Stimulated activated CD4-positive, alpha-beta T cell treated with anti-CD3 and anti-CD28 coated beads, Interleukin-4, amount 100 ng/mL, for 24 hours (primary cell): Measurements from ENCODE around the gene EFHC2.
"Not testable (repeated sequence)": the region's sequence is repeated elsewhere in the genome, so short reads cannot be mapped to it uniquely, and the experiment has no call there.

Experiments
- DNase-seq: peaks from one replicate; pipeline ENCODE4 v3.0.0-alpha.2; 2020

The EFHC2 gene

DNA sequence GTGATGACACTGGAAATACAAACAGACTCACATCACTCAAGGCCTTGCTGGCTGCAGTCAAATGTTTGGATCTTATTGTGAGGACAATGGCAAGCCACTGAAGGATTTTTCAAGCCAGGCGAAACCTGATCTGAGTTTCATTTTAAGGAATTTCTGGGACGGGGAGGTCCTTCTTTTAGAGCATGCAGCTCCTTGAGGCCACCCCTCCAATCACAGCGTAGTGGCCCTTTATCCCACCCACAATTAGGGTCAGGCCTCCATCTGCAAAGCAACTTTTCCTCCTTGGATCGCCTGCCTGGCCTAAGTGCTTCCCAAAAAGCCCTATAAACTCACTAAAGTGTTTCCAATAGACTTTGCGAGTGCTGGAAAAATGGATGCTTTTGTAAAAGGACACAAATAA is 115.5 kb downstream of the EFHC2 start:
- DNase-seq: no peak

DNA sequence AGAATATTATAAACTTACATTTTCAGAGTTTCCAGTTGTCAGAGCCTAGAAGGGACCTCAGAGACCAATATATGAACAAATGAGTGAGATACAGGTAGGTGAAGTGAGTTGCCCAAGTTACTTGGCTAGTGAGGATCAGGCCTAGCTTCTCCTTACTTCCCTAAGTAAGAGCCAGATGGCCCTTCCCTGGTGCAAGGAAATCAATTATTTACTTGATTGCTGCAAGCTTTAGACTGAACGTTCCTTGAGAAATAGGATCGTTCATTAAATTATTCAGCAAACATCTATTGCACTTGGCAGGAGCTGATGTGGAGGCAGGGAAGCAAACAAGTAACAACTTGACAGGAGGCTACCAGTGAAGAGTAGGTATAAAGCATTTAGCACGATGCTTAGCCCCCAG is 117.8 kb downstream of the EFHC2 start:
- no peak for DNase-seq

DNA sequence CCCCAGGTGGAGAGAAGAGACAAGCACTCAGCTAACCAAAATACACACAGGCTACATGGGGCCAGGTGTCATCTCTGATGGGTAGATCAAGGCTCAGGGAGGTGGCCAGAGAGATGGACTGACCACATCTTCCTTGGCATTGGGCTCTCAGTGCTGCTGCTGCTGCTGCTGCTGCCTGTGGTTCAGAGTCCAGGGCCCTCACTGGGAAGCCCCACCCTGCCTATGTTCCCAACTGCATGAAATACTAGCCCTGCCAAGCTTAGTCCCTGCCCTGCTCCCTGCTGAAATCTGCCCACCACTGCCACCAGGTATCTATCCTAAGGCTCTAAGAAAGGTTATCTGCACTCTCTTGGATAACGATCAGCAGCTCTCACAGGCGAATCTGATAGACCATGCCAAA is 118.7 kb downstream of the EFHC2 start:
- DNase-seq: no peak

DNA sequence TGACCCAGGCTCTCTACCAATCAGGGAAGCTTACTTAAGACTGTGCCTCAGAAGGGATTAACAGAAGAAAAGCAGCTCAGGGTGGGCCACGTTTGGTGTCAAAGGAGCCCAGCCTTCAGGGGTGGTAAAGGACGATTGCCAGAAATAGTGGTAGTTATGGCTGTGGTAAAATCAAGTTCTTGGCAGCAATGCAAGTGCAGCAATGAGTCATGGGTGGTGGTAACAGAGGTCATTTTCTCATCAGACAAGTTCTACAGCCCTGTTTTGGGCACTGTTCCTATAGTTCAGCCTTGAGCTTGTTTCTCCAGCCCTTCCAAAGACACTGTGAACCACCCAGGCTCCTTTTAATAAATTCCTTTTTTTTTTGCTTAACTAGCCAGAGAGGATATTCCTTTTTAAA is 120.3 kb downstream of the EFHC2 start:
- DNase-seq: no peak

DNA sequence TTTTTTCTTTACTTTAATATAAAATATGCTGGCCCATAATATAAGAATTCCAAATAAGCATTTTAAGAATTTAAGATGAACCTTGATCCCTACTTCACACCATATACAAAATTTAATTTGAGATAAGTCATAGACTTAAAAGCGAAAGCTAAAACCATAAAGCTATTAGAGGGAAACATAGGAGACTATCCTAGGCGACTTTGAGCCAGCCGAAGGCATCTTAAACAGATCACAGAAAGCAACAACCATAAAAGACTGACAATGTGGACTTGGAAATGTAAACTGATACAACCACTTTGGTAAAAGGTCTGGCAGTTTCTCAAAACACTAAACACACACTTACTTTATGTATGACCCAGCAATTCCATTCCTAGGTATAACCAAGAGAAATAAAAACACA is 125.0 kb downstream of the EFHC2 start:
- no peak for DNase-seq

DNA sequence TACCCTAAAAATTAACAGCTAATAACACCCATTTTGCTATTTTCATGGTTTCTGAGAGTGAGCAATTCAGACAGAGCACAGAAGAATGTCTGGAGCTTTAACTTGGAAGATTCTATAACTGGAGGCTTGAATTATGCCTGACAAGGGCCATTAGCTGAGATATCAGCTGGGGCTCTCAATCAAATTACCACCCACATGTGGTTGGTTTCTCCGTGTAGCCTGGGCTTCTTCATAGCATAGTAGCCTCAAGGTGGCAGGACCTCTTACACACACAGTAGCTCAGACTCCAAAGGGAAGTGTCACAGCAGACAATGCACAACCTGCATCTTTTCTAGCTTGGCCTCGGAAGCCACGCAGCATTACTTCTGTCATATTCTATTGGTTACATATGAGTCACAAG is 127.3 kb downstream of the EFHC2 start:
- no peak for DNase-seq

DNA sequence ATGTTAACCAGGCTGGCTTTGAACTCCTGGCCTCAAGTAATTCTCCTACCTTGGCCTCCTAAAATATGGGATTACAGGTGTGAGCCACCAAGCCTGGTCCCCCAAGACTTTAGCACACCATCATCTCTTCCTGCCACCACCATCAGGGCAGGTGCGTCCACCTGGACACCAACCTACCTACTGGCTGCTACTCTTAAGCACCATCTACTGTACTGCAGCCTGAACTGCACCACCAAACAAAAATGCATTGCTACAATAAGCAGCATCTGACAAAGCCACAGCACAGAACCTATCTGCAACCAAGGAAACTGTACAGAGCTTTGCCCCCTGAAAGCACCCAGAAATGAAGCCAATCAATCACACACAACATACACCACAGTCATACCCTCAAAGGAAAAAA is 139.7 kb downstream of the EFHC2 start:
- no peak for DNase-seq

DNA sequence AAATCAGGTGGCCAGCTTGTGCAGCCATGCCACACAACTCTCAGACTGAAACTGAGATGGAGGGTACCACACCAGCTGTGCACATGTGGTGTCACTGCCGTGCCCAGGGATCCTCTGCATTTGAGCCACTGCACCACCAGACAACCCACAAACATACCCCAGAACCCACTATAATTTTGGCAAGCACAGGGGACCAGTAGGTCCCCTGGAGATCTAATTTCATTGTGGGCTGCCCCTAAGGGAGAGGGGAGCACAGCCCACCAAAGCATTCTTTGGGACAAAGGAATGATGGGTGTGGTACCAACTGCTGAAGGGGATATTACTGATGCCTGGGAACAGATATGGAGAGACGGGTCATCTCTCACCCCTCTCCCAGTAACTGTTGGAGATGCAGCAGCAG is 140.9 kb downstream of the EFHC2 start:
- no peak for DNase-seq

DNA sequence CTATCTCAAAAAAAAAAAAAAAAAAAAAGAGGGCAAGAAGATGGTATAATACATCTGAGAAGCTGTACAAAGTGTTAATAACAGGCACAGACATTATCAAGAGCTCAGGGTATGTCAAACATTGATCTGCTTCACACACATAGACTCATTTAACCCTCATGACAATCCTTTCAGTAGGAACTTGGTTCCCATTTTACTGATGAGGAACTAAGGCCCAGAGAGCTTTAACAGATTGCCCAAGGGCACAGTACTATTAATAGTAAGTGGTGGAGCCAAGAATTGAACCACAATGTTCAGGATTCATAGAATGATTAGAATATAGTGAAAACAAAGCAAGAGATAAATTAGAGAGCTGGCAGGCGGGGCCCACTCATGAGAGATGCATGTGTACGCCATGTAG is 154.4 kb downstream of the EFHC2 start:
- DNase-seq: no peak

DNA sequence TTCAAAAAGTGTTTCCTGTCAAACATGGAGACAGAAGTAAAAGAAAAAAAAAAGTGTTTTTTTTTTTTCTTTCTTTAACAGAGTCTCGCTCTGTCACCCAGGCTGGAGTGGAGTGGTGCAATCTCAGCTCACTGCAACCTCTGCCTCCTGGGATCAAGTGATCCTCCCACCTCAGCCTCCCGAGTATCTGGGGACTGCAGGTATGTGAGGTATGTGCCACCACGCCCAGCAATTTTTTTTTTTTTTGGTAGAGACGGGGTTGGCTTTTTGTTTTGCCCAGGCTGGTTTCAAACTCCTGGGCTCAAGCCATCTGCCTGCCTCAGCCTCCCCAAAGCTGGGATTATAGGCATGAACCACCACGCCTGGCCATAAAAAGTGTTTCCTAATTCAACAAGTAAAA is 155.6 kb downstream of the EFHC2 start:
- DNase-seq: not testable (repeated sequence)

DNA sequence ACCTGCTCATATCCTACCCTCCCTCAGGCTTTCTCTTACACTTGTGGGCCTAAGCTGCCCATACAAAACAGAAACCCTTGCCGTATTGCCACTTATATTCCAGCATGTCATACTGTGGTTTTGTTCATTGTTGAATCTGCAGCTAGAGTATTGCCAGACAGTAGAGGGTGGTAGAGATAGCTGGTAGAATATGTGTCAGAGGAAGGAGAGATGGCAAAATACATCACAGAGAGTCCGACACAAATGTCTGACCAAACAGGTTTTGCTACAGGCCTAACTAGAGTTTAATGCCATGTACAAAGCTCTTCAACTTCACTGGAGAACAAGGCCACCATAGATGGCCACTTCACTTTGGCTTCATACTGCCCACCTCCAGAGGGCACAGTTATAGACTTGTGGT is 160.1 kb downstream of the EFHC2 start:
- no peak for DNase-seq

DNA sequence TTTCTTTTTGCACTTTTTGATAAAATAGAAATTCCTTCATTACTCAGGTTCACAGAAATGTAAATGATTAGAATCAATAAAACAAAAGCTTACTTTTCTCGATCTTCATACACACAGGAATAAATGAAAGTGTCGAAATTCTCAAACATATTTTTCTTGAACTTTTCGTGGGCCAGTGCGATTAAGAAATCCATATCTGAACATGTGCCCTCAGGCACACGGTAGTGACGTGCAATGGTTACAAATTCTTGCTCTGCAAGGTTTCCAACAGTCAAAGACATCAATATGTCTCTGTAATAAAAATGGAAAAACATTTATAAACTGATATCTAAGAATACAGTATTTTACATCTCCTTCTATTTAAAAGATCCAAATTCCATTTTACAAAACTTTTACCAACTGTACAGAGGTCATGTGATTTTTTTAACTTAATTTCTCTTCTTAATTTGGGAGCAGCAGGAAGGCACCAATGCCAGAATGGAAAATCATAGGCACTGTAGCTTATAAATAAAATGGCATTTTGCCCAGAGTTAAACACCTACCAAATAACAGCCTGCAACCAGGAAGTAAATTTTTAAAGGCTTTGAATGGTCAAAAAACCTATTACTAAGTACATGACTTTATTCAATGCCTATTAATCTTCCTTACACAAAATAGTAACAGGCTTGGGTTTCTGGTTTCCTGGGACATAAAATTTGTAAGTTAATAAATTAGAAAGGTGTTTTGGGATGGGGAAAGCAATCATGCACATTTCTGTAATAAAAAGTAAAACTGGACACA is 165.0 kb downstream of the EFHC2 start:
- DNase-seq: no peak

DNA sequence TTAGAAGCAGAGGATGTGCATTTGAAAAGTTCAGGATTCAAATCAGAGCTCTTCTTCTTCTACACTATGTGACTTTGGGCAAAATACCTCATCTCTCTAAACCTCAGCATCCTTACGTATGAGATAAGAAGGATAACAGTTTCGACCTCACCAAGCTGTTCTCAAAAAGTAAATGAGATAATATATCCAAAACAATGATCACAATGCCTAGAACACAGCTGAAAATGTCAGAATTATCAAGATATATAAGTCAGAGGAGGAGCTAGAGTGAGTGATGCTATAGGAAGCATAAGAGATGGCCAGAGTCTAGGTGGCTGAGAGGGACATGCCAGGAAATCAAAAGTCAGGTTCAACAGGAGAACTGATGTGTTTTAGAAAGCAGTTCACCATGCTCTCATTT is 168.0 kb downstream of the EFHC2 start:
- no peak for DNase-seq

DNA sequence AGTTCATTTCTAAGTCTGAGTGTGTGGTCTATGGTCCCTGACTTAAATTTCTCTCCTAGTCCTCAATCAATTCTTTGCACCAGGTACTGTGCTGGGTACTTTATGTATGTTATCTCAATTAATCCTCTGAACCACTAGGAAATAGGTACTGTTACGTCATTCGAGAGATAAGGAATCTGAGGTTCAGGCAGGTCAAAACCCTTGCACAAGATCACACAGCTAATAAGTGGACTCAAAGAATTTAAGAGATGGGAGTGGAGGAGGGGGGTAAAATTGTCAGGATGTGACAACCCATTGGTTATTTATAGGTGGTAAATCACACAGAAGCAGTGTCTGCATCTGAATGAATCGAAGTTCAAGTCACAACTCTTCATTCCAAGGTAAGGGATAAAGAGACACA is 169.4 kb downstream of the EFHC2 start:
- DNase-seq: no peak

DNA sequence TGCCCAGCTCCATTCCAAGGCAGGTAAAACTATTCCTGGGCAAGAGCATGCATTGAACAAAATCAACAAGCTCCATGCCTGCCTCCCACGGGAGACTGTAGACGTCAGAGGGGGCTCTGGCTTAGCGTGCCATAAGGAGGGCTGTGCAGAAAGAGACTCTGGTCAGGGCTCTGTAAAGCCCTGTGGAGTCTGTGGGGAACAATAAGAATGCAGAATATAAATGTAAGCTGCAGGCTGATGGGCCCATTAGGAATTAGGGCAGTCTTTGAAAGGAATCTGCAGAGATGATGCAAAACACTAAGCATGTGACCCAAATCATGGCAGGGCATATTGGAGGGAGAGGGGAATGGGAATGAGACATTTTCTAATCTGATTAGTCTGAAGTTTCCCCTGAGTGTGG is 170.3 kb downstream of the EFHC2 start:
- no peak for DNase-seq

DNA sequence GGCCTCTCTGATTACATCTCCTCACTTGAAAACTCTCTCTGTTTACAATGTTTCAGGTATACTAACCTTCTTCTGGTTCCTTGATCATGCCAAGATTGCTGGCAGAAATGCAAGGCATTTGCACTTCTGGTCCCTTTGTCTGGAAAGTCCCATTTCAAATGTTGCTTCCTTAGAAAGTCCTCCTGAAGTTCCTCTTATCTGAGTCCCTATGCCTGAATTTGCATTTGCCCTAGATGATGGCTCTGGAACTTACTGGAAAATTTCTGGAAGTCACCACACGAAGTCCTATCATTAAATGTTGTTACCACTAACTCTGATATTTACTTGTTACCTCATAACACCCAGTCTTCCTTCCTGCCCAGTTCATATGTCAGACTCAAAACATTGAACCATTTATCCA is 176.4 kb downstream of the EFHC2 start:
- DNase-seq: no peak

DNA sequence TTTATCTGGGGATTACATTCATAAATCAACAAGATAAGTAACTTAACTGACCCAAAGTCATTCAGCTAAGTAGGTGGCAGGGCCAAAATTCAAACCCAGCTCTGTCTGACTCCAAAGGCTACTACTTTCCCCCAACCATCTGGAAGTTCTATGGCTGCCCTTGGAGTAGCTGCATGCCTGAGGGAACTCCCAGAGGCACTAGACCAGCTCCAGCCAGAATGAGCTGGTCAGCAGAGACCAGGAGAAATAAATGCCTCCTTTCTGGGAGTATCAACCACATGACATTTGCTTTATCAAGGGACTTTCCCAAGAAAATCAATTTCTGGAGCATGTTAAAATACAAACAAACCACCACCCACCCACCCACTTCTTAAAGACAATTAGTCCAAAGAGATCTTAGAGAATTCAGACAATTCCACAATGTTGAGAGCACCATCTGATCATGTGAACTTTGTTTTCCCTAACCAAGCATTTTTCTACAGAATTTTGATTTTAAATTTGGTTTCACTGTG is 180.5 kb downstream of the EFHC2 start:
- DNase-seq: no peak

DNA sequence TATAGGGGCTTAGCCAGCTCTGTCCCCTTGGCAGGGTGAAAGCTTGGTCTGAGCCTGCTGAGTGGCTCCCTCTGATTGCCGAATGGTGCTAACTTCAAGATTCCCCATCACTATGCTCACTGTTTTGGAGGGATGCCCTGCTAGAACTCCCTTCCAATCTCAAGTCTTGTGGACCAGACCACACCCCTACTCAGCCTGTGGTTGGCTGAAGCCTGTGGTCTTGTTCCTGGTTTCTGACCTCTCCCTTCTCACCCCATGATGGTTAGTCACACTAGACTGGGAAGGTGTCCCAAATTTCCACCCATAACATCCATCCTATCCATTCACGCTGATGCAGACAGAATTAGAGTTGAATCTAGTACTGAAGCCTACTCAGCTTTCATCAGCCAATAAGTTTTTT is 185.6 kb downstream of the EFHC2 start:
- no peak for DNase-seq

DNA sequence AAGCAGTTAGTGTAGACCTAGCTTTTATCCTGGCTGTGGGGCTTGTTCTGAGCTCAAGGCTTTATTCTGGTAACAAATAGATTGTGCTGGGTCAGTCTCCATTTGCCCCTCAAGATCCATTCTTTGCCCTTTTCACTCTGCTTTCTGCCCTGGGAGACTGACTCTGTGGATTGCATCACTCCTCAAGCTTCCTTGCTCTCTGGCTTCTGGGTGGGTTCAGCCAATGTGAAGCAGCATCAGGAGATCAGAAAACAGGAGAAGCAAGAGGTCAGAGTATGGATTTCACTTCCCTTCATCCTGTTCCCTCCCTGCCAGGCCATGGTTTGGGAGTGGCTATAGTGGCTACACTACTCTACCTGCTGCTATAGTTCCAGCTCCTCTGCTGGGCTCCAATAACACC is 186.2 kb downstream of the EFHC2 start:
- DNase-seq: no peak

DNA sequence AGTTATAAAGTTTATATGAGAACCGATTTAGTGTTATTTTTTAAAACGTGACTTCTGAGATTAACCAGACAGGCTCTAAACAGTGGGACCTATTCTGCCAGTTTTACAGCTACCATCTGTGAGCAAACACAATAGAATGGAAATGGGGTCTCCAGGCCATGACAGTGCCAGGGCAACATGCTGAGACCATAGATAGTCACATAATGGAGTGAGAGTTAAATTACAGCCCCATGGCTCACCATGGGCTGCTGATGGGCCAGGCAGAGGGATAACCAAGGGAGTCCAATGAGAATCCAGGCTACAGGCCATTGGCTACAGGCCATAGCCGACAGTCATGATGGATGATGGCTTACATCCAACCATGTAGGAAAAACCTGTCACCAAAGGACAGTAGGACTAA is 186.7 kb downstream of the EFHC2 start:
- no peak for DNase-seq

DNA sequence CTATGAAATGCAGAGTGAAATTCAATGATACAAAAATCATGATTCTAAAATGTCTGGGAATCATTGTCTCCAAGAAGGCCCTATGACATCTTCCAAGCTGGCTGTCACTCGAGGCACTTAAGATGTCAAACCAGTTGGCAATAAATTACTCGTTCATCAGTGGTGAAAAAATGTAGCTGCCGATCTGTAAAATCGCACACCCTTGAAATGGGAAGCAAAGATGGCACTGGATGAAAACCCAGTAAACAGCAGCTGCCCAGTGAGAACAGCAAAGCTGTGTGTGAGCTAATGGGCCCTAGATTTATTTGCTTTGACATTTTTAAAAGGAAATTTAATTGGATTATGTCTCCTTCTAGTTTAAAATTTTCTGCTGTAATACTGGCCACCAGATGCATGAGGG is 188.3 kb downstream of the EFHC2 start:
- DNase-seq: no peak

DNA sequence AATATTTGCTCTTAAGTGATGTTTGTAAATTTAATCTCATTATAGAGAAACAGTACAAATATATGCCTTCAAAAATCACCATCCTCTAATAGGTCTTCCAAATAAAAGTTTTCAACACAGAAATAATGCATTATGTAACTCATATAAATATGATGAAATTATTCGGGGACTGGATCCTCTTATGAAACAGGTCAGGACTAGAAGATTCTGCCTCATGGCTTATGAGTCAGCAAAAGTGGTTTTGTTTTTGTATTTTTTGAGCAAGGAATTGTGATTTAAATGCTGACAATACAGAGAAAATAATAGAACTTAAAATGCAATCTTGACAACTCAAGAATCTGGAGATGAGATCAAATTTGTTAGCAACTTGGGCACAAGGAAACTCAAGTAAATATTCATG is 190.6 kb downstream of the EFHC2 start:
- no peak for DNase-seq

DNA sequence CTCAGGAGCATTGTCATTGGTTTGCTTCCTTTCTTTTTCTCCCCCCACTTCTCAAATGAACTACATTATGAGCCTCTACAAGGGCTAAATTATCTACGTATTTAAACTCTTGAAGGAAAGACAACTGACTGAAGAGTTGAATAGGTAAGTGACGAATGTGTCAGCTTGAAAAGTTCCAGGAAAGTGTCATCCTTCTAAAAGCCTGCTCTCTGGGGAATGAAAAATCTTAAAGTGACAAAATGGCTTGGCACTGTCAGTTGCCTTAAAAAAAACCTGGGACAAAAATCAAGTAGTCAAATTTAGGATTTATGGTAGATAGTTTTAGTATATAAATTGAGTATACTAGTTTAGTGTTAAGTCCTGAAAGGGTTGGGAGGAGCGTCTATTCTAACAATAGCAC is 196.3 kb downstream of the EFHC2 start:
- no peak for DNase-seq

DNA sequence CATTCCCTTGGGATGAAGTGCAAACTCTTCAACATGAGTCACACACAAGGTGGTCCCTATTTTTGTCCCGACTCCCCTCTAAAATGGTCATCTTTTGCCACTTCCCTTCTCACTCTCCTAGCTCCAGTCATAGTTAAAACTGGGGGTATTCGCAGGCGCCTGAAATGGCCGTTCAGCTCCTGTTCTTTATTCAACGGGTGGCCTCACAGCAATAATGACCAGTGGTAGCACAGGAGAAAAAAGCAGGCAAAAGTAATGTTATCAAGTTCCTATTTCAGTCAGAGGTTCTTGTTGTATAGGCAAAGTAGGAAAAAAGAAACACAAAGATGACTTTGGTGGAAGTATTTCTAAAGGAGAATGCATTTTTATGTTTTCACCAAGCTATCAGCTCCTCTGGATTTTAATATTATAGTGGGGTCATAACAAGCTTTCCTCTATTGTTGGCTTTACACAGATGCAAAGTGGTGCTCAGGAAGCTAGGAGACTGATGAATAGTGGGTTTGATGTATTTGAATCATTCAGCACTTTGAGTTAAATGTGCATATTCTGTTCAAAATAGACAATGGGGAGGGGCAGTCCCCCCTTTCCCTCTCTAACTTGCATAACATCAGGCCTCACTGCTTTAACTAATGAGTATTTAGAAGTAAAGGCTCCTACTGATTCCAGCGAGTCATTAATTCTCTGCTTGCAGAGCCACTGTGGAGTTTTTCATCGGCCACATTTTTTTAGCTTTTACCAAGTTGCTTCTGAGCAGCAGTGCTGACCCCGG is 199.1 kb downstream of the EFHC2 start:
- no peak for DNase-seq
